B cell (primary cell): ENCODE measurements around the gene C16orf82.

Experiments used
- CTCF ChIP-seq: fragments of 200-600 bp; IDR thresholded peaks from one replicate; pipeline ENCODE4 v1.8.0; 2022; ENCODE audit warnings: antibody characterized with exemption, mild to moderate bottlenecking
- EZH2 ChIP-seq: IDR thresholded peaks from 2 replicates; pipeline ENCODE4 v1.6.1; 2012; ENCODE audit warnings: borderline replicate concordance, low read depth, mild to moderate bottlenecking, moderate library complexity, low read length; ENCODE audit not compliant: insufficient read depth, poor library complexity, severe bottlenecking

DNA sequence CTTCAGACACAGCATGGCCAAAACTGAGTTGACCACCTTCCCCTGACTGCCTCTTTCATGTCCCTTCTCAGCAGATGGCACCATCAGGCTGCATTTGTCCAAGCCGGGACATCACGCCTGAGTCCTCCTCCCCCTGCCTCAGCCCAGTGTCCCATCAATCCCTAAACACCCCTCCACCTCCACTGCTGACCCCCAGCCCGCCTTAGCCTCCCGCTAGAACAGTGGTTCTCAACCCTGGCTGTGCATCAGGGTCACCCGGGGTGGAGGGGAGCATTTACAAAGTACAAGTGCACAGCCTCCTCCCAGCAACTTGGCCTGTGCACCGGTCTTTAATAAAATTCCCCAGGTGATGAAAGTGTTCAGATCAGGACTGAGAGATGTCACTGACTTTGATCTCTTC lies 4.0 kb downstream of the C16orf82 start:
- no peak for TF ChIP-seq CTCF
- TF ChIP-seq EZH2: no peak
